CD4-positive, alpha-beta memory T cell (primary cell): ENCODE data around the gene PRKAG2. TPM values are rescaled to one million over a fixed set of nuclear protein-coding genes. Genes with fewer than 3 reads are reported as not detected.

Experiments
- CTCF ChIA-PET: fragments of 350-600 bp; sonication (Branson Sonifier 250); formaldehyde crosslinking; loops from one replicate; lab custom pipeline; 2021; ENCODE audit warnings: inconsistent platforms; ENCODE audit not compliant: partially characterized antibody; lab: Charles Lee
- POLR2A ChIA-PET: fragments of 350-600 bp; sonication (Branson Sonifier 250); formaldehyde crosslinking; loops from one replicate; lab custom pipeline; 2021; ENCODE audit not compliant: partially characterized antibody; lab: Charles Lee
- DNase-seq, 5 donors: peaks; one replicate each; pipeline versions ENCODE4 v3.0.0 to v3.0.0-alpha.2; 2020 to 2022; ENCODE audit warnings: mixed read lengths in 1 of 5
- H3K27ac ChIP-seq: one replicate; pipeline ENCODE4 v1.7.0; 2013; ENCODE audit warnings: low read depth, low read length
- H3K27me3 ChIP-seq: 2 replicates; pipeline ENCODE4 v1.7.0; 2013; ENCODE audit warnings: mild to moderate bottlenecking, low read length, moderate library complexity; ENCODE audit not compliant: insufficient read depth
- H3K36me3 ChIP-seq: 2 replicates; pipeline ENCODE4 v1.7.0; 2013; ENCODE audit warnings: mild to moderate bottlenecking, low read length, moderate library complexity; ENCODE audit not compliant: insufficient read depth
- H3K4me1 ChIP-seq: 2 replicates; pipeline ENCODE4 v1.7.0; 2013; ENCODE audit warnings: mild to moderate bottlenecking, low read length, moderate library complexity; ENCODE audit not compliant: insufficient read depth
- H3K4me3 ChIP-seq, 2 donors: one replicate each; pipeline ENCODE4 v1.7.0; 2013; ENCODE audit warnings: low read length in 2 of 2, mild to moderate bottlenecking in 1 of 2
- H3K9me3 ChIP-seq, 2 donors: one replicate each; pipeline ENCODE4 v1.7.0; 2013; ENCODE audit warnings: low read length in 2 of 2, control low read depth in 1 of 2; ENCODE audit not compliant: control insufficient read depth in 1 of 2
- H3K27ac Mint-ChIP-seq, 7 donors: one replicate each; pipeline ENCODE4 v1.8.0; 2020 to 2021; ENCODE audit warnings: mixed read lengths in 7 of 7, mild to moderate bottlenecking in 6 of 7, inconsistent platforms in 3 of 7, moderate library complexity in 3 of 7
- H3K27me3 Mint-ChIP-seq, 2 donors: one replicate each; pipeline ENCODE4 v1.8.0; 2020 to 2021; ENCODE audit warnings: mixed read lengths in 2 of 2
- H3K36me3 Mint-ChIP-seq, 2 donors: one replicate each; pipeline ENCODE4 v1.8.0; 2020 to 2021; ENCODE audit warnings: mixed read lengths in 2 of 2, inconsistent platforms in 1 of 2, mild to moderate bottlenecking in 1 of 2
- H3K4me1 Mint-ChIP-seq, 4 donors: one replicate each; pipeline ENCODE4 v1.8.0; 2020 to 2021; ENCODE audit warnings: mixed read lengths in 4 of 4, mild to moderate bottlenecking in 1 of 4
- H3K4me3 Mint-ChIP-seq, 8 donors: one replicate each; pipeline ENCODE4 v1.8.0; 2020 to 2021; ENCODE audit warnings: mixed read lengths in 8 of 8, mild to moderate bottlenecking in 7 of 8, moderate library complexity in 6 of 8, inconsistent platforms in 3 of 8
- H3K9me3 Mint-ChIP-seq, 8 donors: one replicate each; pipeline ENCODE4 v1.8.0; 2020 to 2021; ENCODE audit warnings: mixed read lengths in 8 of 8, mild to moderate bottlenecking in 5 of 8, inconsistent platforms in 3 of 8, moderate library complexity in 1 of 8
- intact Hi-C: fragments of 100-400 bp; cut with micrococcal nuclease; formaldehyde crosslinking; loops from one replicate; pipeline ENCODE4 v1.15.1; 2023
- polyA plus RNA-seq, 2 donors: library from polyadenylated mRNA; unstranded; fragments of 300-500 nt; fragmentation: Illumina TruSeq; gene quantifications; one replicate each; pipeline ENCODE4 v1.2.3, GENCODE V29; 2021
- total RNA-seq, 2 experiments: library from RNA; stranded (reverse); gene quantifications; one replicate each; pipeline ENCODE4 v1.2.3, GENCODE V29; 2021

PRKAG2 gene
- total and polyA plus RNA-seq, 4 experiments from 2014 or later, result 27.4 to 61.0 (median 47.4) TPM

DNA sequence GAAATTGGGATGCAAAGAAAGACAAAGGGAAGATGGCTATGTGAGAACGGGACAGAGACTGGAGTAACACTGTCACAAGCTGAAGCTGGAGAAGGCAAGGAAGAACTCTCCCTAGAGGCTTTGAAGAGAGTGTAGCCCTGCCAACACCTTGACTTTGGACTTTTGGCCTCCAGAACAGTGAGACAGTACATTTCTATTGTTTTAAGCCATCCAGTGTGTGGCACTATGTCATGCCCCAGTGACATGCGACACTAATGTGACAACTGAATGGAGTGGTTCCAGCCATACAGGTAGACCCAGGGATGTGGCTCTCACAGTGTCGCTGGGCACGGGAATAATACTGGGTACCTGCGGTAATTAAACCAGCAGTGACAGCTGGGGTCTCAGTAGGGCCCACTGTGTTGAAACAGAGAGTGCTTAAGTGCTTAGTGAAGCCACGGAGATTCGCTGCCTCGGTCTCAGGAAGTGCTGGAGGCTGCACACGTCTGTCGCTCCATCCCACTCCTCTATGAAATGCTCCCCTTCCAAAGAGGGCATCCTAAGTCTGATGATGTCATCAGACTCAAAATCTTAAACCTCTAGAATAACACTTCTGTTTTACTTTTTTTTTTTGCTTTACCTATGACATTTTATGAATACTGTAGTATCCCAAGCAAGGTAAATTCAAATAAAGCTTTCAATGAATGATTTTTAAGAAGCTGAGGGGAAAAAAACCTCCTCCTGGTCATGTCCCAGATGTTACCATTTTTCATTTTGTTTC lies 202.6 kb downstream of the PRKAG2 start:
- H3K9me3 ChIP-seq, result no peaks in the 10 kb centered on the region
- Mint-ChIP-seq H3K4me1 (peaks cover 4 to 21% (median 9%) of the 10 kb centered on the region in 4 donors), H3K4me3 (no peak overlapping the region), H3K27me3 (no peaks in the 10 kb centered on the region), H3K9me3 (peaks cover 0 to 6% (median under 1%) of the 10 kb centered on the region in 8 donors), H3K36me3 (peaks cover 26 to 46% of the 10 kb centered on the region in 2 donors), H3K27ac (peak overlapping the region in 1 of 7 donors; percentile 23)
- POLR2A ChIA-PET, result interaction anchor here (0.7 kb wide), 1 partner anchor 19 kb away, joined by 3 read pairs; no protein-coding TSS in a partner anchor
- H3K27me3 ChIP-seq, result no peaks in the 10 kb centered on the region
- CTCF ChIA-PET, result no interaction called here
- intact Hi-C loops, result no loop called here
- no peak for DNase-seq
- H3K4me1 ChIP-seq, result peaks cover under 1% of the 10 kb centered on the region
- H3K4me3 ChIP-seq, result no peak overlapping the region
- no peak overlapping the region for H3K27ac ChIP-seq
- H3K36me3 ChIP-seq, result no peaks in the 10 kb centered on the region

DNA sequence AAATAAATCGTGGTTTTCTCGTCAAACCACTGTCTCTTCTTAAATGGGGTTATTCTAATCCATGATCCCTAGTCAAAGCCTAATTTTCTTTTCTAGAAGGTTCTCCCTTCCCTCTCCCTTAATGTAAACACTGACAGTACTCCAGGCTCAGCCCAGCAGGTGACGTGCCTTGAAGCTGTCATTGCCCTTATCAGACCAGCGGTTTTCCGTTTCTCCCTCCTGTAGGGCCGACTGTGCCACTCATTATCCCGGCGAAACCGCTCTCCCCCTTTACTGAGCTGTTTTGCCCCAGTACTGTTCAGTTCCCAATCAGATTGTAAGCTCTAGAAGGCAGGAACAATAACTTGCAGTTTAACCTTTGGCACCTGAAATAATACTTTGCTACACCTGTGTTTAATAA lies 203.7 kb downstream of the PRKAG2 start:
- H3K27me3 Mint-ChIP-seq, result no peaks in the 10 kb centered on the region
- Histone ChIP-seq H3K4me1 (no peaks in the 10 kb centered on the region), H3K36me3 (no peaks in the 10 kb centered on the region), H3K27ac (no peak overlapping the region), H3K27me3 (no peaks in the 10 kb centered on the region), H3K9me3 (no peaks in the 10 kb centered on the region), H3K4me3 (no peak overlapping the region)
- peaks cover 4 to 10% (median 8%) of the 10 kb centered on the region in 4 donors for H3K4me1 Mint-ChIP-seq
- no peak for DNase-seq
- CTCF ChIA-PET, result no interaction called here
- peaks cover 0 to 11% (median 4%) of the 10 kb centered on the region in 8 donors for H3K9me3 Mint-ChIP-seq
- intact Hi-C loops, result no loop called here
- H3K4me3 Mint-ChIP-seq, result no peak overlapping the region
- H3K27ac Mint-ChIP-seq, result peak overlapping the region in 2 of 7 donors; percentile 46 to 51
- H3K36me3 Mint-ChIP-seq, result peaks cover 36 to 57% of the 10 kb centered on the region in 2 donors
- POLR2A ChIA-PET, result no interaction called here

DNA sequence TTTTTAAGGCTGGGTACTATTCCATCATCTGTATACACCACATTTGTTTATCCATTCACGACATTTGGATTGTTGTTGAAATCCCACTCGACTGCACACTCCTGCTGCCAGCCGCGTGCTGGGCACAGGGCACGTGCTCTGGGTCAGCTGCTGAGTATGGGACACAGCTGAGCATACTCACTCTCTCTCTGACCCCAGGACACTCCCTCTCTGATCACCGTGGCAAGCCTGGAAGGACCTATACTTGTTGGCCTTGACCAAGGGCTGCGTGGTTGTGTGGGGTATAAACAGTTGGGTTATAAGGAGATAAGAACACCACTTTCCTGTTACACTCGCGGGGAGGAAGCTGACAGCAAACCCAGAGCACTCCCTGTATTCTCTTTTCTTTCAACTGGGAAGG lies 204.2 kb downstream of the PRKAG2 start:
- peaks cover 3 to 6% (median 5%) of the 10 kb centered on the region in 4 donors for H3K4me1 Mint-ChIP-seq

DNA sequence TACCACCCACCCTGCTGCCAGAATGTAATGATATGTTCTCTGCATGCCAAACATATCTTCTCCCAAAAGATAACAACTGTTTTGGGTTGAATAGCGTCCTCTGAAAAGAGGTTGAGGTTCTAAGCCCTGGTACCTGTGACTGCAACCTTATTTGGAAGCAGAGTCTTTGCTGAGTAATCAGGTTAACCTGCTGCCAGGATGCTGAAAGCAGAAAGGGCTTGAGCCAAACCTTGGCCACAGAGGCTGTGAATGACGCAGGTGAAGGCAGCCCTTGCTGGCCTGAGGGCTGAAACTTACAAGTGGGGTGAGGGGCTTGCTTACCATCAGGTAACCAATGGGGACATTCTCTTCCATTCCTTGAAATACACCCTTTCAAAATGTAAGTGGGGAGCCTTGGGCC lies 205.4 kb downstream of the PRKAG2 start:
- no peaks in the 10 kb centered on the region for H3K27me3 Mint-ChIP-seq
- peaks cover 49 to 68% of the 10 kb centered on the region in 2 donors for H3K36me3 Mint-ChIP-seq
- H3K4me3 Mint-ChIP-seq, result no peak overlapping the region
- H3K27ac Mint-ChIP-seq, result peak overlapping the region in 1 of 7 donors; percentile 54
- DNase-seq, result no peak
- Histone ChIP-seq H3K9me3 (no peaks in the 10 kb centered on the region), H3K27me3 (no peaks in the 10 kb centered on the region), H3K4me1 (no peaks in the 10 kb centered on the region), H3K27ac (no peak overlapping the region), H3K36me3 (no peaks in the 10 kb centered on the region), H3K4me3 (no peak overlapping the region)
- peaks cover 0 to 20% (median 8%) of the 10 kb centered on the region in 8 donors for H3K9me3 Mint-ChIP-seq
- ChIA-PET POLR2A (no interaction called here), CTCF (no interaction called here)
- intact Hi-C loops, result no loop called here
- H3K4me1 Mint-ChIP-seq, result peaks cover 0 to 6% (median 4%) of the 10 kb centered on the region in 4 donors

More for the DNA sequence above, 204.2 kb downstream of the PRKAG2 start:
- POLR2A ChIA-PET, result no interaction called here
- Histone ChIP-seq H3K27me3 (no peaks in the 10 kb centered on the region), H3K4me3 (no peak overlapping the region), H3K36me3 (no peaks in the 10 kb centered on the region), H3K4me1 (no peaks in the 10 kb centered on the region), H3K27ac (no peak overlapping the region), H3K9me3 (no peaks in the 10 kb centered on the region)
- intact Hi-C loops, result no loop called here
- Mint-ChIP-seq H3K27ac (peak overlapping the region in 2 of 7 donors; percentile 2 to 39), H3K9me3 (peaks cover 0 to 15% (median 4%) of the 10 kb centered on the region in 8 donors), H3K4me3 (no peak overlapping the region), H3K36me3 (peaks cover 41 to 58% of the 10 kb centered on the region in 2 donors), H3K27me3 (no peaks in the 10 kb centered on the region)
- no peak for DNase-seq
- CTCF ChIA-PET, result no interaction called here

DNA sequence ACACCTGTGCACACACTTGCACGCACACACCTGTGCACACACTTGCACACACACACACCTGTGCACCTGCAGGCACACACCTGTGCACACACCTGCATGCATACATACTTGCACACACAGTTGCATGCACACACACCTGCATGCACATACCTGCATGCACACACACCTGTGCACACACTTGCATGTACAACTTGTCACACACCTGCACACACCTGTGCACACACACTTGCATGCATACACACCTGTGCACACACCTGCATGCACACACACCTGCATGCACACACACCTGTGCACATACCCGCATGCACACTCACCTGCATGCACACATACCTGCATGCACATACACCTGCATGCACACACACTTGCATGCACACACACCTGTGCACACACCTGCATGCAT lies 207.2 kb downstream of the PRKAG2 start:
- ChIA-PET POLR2A (no interaction called here), CTCF (no interaction called here)
- intact Hi-C loops, result no loop called here
- no peaks in the 10 kb centered on the region for H3K4me1 ChIP-seq
- H3K4me3 ChIP-seq, result no peak overlapping the region
- H3K4me3 Mint-ChIP-seq, result no peak overlapping the region
- H3K36me3 Mint-ChIP-seq, result peaks cover 42 to 79% of the 10 kb centered on the region in 2 donors
- H3K27me3 Mint-ChIP-seq, result no peaks in the 10 kb centered on the region
- no peaks in the 10 kb centered on the region for H3K27me3 ChIP-seq
- H3K36me3 ChIP-seq, result no peaks in the 10 kb centered on the region
- no peaks in the 10 kb centered on the region for H3K9me3 ChIP-seq
- DNase-seq, result no peak
- no peak overlapping the region for H3K27ac Mint-ChIP-seq
- H3K4me1 Mint-ChIP-seq, result peaks cover 0 to 6% (median 3%) of the 10 kb centered on the region in 4 donors
- H3K27ac ChIP-seq, result no peak overlapping the region
- H3K9me3 Mint-ChIP-seq, result peaks cover 0 to 20% (median 8%) of the 10 kb centered on the region in 8 donors

DNA sequence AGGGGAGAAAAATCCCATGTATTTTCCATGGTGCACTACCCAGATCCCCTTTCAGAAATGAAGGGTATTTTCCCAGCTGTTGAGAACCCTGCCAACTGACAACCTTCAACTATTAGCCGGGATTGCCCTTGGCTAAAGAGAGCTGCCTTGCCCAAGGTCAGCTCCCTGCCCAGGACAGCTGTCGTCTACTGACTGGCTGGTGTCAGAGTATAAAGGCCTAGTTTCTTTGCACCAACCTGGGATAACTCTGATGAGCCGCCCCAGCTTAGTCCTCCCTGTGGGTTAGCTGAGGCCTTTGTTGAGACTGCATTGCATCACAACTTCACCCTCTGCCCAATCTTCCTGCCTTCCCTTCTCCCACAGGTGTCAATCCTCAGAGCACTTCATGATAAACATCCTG lies 210.0 kb downstream of the PRKAG2 start:
- Histone ChIP-seq H3K27ac (no peak overlapping the region), H3K36me3 (no peaks in the 10 kb centered on the region), H3K4me3 (no peak overlapping the region), H3K27me3 (no peaks in the 10 kb centered on the region), H3K9me3 (no peaks in the 10 kb centered on the region), H3K4me1 (no peaks in the 10 kb centered on the region)
- Mint-ChIP-seq H3K27ac (no peak overlapping the region), H3K9me3 (peaks cover 0 to 20% (median 8%) of the 10 kb centered on the region in 8 donors), H3K27me3 (no peaks in the 10 kb centered on the region), H3K36me3 (peaks cover 35 to 60% of the 10 kb centered on the region in 2 donors), H3K4me1 (peaks cover 0 to 7% (median 5%) of the 10 kb centered on the region in 4 donors), H3K4me3 (no peak overlapping the region)
- POLR2A ChIA-PET, result interaction anchor here (0.6 kb wide), 1 partner anchor 23 kb away, joined by 3 read pairs; no protein-coding TSS in a partner anchor
- CTCF ChIA-PET, result no interaction called here
- no peak for DNase-seq
- intact Hi-C loops, result no loop called here

DNA sequence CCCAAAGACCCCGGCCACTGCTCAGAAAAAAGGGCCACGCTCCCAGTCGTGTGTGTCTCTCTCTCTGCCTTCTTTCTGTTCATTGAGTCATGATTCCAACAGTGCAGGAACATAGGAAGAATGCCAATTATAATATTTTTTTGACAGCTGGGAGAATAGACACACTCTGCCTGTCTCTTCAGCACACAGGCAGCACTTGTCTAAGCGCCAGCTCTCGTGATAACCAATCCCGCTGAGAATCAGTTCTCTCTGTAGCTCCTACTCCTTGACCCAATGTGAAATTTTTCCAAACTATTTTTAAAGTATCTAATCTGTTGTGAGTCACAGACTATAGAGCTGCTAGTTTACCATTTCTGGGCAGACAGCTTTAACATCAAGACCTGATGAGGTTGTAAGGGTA lies 211.5 kb downstream of the PRKAG2 start:
- intact Hi-C loops, result no loop called here
- Mint-ChIP-seq H3K36me3 (peaks cover 32 to 54% of the 10 kb centered on the region in 2 donors), H3K4me3 (no peak overlapping the region), H3K4me1 (peaks cover 0 to 7% (median 4%) of the 10 kb centered on the region in 4 donors), H3K27ac (no peak overlapping the region), H3K27me3 (no peaks in the 10 kb centered on the region), H3K9me3 (peaks cover 0 to 19% (median 8%) of the 10 kb centered on the region in 8 donors)
- ChIA-PET POLR2A (no interaction called here), CTCF (no interaction called here)
- DNase-seq, result no peak
- H3K27ac ChIP-seq, result no peak overlapping the region
- no peak overlapping the region for H3K4me3 ChIP-seq
- H3K9me3 ChIP-seq, result no peaks in the 10 kb centered on the region
- no peaks in the 10 kb centered on the region for H3K27me3 ChIP-seq
- H3K4me1 ChIP-seq, result no peaks in the 10 kb centered on the region
- no peaks in the 10 kb centered on the region for H3K36me3 ChIP-seq
